ENCODE measurements around the gene ABCC5. TPM values are rescaled to one million over a fixed set of nuclear protein-coding genes. Genes with fewer than 3 reads are reported as not detected.
A peak's percentile ranks its signal among the peaks of the same experiment; 100 is the strongest.

Gene ABCC5
- total RNA-seq, 1 experiment from 2014 or later = 37.6 TPM

- Mint-ChIP-seq H3K4me3 (no peak overlapping the region), H3K9me3 (no peaks in the 10 kb centered on the region)
- H3K9ac ChIP-seq (ENCODE audit: extremely low read depth, insufficient read length, low read length) = no peak overlapping the region
Measured at GRCh38 chr3:183933160-183933559, 84.5 kb downstream of the ABCC5 start.

More at GRCh38 chr3:183933160-183933559, 84.5 kb downstream of the ABCC5 start:
- Histone ChIP-seq H4K91ac (ENCODE audit: insufficient read length, low read depth, low read length) (no peak overlapping the region), H3K23me2 (ENCODE audit: insufficient read length, low read depth, low read length, poor library complexity, severe bottlenecking) (no peaks in the 10 kb centered on the region), H2AK5ac (ENCODE audit: insufficient read length, low read length) (no peak overlapping the region), H3K4ac (ENCODE audit: low read depth, low read length) (no peak overlapping the region), H3K56ac (ENCODE audit: insufficient read length, low read depth, low read length) (no peak overlapping the region), H2AFZ (ENCODE audit: low read length) (no peak overlapping the region), H2BK15ac (ENCODE audit: low read depth, low read length) (no peak overlapping the region), H3K9me3 (ENCODE audit: control insufficient read depth, low read depth, low read length) (no peaks in the 10 kb centered on the region), H3T11ph (ENCODE audit: low read length) (no peak overlapping the region), H3K79me2 (ENCODE audit: insufficient read depth, low read length) (no peaks in the 10 kb centered on the region), H2BK12ac (ENCODE audit: insufficient read length, low read depth, low read length) (no peak overlapping the region), H3K27me3 (ENCODE audit: insufficient read depth, low read length) (no peaks in the 10 kb centered on the region), H3K4me1 (ENCODE audit: insufficient read depth, low read length) (no peaks in the 10 kb centered on the region), H4K20me1 (ENCODE audit: control insufficient read depth, insufficient read depth, insufficient read length) (no peaks in the 10 kb centered on the region), H3K14ac (ENCODE audit: insufficient read depth, low read length) (no peak overlapping the region), H2BK20ac (ENCODE audit: low read depth, low read length, poor library complexity, severe bottlenecking) (no peak overlapping the region), H2BK5ac (ENCODE audit: insufficient read length, low read length) (no peak overlapping the region), H2BK120ac (ENCODE audit: low read depth, low read length, poor library complexity, severe bottlenecking) (no peak overlapping the region), H3K79me1 (ENCODE audit: insufficient read depth, low read depth, low read length, poor library complexity, severe bottlenecking) (no peaks in the 10 kb centered on the region), H3K4me2 (ENCODE audit: insufficient read depth, insufficient read length, low read length) (no peak overlapping the region), H3K27ac (ENCODE audit: insufficient read length, low read depth, low read length) (no peak overlapping the region), H3K18ac (ENCODE audit: insufficient read length, low read depth, low read length) (no peak overlapping the region), H4K8ac (replicated peaks; ENCODE audit: insufficient read length, low read depth, low read length) (no peak overlapping the region), H4K5ac (ENCODE audit: insufficient read length, low read depth, low read length) (no peak overlapping the region), H3K23ac (ENCODE audit: insufficient read length, low read depth, low read length) (no peak overlapping the region)
- H3K27me3 Mint-ChIP-seq (ENCODE audit: low read depth) = no peaks in the 10 kb centered on the region
- no peak for TF ChIP-seq CTCF (conservative IDR thresholded peaks at IDR 0.05)
- WGBS (ENCODE audit: extremely low coverage, insufficient read length, low lambda C conversion rate) = no CpG with 5 or more reads among the region's 3 CpGs
- no peak for DNase-seq
- H3K27ac Mint-ChIP-seq = peak overlapping the region in 1 of 3 experiments; percentile 28; a peak in 1 of 7 replicates
- H3K36me3 Mint-ChIP-seq (ENCODE audit: insufficient read depth in 1 of 3, low read depth in 3 of 3) = peaks cover 13 to 40% (median 23%) of the 10 kb centered on the region in 3 experiments; a peak in 6 of 7 replicates
- no peaks in the 10 kb centered on the region for H3K4me1 Mint-ChIP-seq
